Stimulated activated CD4-positive, alpha-beta T cell treated with anti-CD3 and anti-CD28 coated beads, Interleukin-15, amount 100 ng/mL, for 1 hour (primary cell): ENCODE measurements around the gene ARHGAP15.

Experiments
- DNase-seq, 2 donors: peaks; one replicate each; pipeline ENCODE4 v3.0.0-alpha.2; 2020; ENCODE audit warnings: low read depth in 1 of 2, low spot score in 1 of 2

ARHGAP15 gene

DNA sequence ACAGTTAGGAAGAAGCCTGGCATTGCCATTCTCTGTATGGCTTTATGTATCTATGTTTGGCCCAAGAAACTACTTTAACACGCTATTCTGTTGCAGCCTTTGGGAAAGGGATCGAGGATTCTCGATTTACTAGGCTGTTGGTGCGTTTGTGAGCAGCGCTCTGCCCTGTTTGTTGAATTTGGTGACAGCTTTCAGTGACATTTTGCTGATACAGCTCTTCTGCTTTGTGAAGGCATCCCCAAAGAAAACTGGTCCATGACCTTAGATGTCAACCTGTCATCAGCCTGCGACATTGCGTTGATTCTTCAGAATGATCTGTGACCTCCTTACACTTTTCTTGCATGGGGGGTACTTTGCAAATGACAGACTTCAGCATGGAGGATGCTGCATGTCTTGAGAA is 431.5 kb downstream of the ARHGAP15 start:
- no peak for DNase-seq

DNA sequence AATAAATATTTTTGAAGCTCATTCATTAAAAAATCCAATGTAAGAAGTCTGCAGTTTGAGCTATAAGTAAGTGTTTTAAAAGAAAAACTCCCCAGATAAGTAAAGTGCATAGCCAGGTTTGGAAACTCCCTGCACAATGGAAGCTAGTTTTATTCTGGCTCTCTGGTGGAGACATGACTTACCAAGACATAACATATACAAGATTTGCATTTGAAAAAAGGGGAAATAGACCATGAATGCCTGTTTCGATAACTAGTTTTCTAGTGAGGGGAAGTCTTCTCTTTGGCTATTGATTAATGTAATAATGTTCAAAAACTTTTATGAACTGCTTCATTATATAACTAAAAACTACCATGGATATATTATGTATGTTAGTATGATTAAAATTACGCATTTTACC is 435.2 kb downstream of the ARHGAP15 start:
- DNase-seq = no peak

DNA sequence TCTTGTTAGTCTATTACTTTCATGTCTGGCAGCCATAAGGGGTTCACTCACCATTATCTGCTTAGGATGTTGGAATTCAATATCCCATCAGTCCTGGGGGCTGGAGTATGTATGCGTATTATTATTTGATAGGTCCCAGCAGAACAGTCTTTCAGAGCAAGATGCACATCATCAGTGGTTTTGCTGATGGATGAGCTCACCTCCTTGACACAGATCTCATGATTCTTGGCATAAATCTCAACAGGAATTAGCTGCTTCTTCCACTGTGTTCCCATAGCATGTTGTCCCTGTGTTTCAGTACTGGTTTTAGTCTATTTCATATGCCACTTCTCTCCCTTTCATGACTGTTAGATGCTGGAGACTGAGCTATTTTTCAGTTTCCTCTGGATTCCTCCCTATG is 442.5 kb downstream of the ARHGAP15 start:
- DNase-seq = no peak

DNA sequence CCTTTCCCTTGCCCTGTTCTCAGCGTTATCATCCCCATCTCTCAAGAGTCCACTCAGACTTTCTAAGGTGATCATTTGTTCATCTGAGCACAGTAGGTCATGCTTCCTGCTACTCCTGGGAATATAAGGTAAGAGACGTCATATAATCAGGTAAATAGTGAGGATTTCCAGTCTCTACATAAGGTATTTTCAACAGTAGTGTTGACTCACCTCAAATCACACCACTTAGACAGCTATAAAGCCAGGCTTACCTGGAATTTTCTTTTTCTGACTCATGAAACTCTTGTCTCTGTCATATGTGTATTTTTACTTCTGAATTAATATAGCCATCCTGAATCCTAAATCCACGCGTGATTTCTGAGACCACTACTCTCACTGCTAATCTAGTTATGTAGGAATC is 443.2 kb downstream of the ARHGAP15 start:
- DNase-seq = no peak

DNA sequence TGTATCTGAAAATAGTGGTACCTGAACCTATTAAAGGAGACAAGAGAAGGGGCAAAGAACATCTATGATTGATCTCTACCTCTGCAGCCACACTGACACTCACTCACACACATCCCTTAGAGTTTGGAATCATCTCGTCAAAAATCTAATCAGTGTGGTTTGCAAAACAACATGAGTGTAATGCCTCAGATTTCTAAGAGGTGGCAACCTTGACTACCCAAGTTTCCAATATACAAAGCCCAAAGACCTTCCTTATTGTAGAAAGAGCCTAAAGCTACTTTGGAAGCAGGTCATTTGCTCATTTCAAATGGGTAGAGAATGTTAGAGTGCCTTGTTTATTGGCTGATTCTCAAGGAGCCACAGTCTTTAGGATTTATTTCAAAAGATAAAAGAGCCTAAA is 444.9 kb downstream of the ARHGAP15 start:
- DNase-seq = no peak

DNA sequence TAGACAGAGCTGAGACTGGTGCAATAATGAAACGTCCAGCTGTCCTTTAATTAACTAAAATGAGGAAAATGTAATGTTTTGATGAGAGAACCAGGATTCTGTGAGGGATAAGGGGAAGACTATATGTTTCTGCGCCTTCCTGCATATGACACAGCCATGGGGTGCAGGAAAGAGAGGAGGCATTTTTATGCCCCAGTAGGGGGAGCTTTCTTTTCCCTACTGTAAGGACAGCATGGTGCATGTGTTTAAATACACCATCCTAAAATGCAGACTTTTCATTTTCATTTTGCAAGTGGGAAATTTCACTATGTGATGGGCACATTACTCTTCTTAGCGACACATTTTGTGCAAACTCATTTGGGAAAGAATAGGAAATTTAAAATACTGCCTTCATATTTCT is 446.1 kb downstream of the ARHGAP15 start:
- DNase-seq = no peak

DNA sequence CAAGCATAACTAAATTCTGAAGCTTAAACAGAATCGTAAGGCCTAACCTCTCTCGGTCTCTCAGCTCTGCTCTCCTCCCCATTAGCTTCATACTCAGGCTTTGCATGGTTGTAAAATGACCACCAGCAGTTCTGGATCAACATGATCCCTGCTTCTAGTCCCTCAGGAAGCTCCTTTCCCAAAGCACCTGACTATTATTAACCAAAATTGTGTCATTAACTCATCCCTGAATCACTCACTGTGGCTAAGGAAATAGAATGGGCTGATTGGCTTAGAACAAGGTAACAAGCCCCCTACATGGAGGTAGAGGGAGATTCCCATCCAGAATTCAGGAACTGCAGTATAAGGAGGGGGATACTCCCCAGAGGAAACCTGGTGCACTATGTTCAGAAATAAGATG is 448.3 kb downstream of the ARHGAP15 start:
- DNase-seq = no peak

DNA sequence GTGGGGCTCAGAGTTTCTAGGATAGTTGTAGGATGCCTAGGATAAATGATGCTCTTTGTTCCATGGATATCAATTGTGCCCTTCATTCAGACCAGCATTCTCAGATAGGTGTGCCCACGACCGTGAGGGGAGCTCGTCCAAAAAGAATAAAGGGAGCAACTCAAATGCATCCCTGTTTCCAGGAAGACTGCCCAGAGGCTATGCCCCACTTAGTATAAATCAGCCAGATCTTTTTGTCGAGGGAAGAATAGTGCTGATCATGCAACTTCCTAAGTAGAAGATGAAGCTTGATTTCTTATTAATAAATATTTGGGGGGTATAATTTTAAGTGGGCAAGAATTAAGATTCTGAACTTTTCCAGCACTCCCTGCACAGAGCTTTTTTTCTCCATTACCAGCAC is 450.2 kb downstream of the ARHGAP15 start:
- no peak for DNase-seq

DNA sequence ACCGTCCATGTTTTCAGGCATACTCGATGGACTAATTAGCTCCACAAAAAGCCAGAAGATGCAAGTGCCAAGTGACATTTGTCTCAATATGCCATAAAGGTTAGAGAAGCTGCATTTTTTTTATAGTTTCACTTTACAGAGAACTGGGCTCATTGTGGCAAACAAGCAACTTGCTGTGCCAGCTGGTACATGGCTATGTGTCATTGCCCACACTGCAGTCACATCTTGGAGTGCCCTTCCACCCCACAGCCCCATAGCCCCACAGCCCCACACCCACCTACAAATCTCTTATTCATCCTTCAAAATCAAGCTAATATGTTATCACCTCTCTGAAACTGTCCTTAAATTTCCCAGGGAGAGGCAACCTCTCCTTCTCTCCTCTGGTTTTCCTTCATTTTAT is 451.9 kb downstream of the ARHGAP15 start:
- DNase-seq = no peak

DNA sequence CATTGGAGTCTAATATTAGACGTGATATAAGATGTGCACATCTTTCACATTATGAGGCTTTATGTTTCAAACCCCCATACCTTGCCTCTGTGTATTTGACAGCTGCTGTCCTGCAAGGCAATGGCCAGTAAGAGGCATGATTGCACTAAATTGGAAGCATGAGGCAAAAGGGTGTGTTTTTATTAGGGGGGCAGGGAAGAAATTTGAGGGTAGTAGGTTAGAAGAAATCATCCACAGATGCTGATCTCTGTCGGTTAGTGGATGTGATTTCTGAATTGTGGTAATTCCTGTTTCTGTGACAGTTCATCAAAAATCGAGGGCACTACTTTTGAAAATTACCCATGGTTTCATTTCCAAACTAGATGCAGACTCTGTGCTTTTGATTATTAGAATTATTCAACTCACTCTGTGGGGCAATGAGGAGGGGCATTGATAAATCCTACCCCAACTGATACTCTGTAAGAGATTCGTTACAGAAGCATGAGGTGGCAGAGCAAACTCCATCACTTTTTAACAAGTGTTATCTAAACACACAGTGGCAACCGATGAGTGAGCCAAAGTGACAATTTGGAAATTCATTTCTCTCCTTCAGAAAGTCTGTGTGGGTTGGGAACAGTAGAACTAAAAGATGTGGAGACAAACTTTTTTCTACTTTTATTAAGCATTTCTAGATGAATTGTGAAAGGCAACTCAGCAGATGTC is 453.0 kb downstream of the ARHGAP15 start:
- no peak for DNase-seq

DNA sequence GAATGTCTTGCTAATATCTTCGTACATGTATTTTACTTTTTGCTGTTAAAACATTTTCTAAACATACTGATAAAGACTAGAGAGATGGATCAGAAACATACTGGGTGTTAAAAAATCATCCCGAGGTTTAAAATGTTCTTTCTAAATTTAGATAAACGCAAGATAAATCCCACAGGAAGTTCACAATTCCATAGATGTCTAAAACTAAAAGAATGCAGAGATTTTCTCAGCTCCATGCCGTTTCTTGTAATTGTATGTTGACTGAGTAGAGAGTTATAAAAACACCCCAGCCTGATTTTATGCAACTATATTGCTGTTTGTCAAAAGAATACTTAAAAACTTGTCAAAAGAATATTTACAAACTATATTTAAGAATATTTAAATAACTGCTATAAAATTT is 455.7 kb downstream of the ARHGAP15 start:
- no peak for DNase-seq

DNA sequence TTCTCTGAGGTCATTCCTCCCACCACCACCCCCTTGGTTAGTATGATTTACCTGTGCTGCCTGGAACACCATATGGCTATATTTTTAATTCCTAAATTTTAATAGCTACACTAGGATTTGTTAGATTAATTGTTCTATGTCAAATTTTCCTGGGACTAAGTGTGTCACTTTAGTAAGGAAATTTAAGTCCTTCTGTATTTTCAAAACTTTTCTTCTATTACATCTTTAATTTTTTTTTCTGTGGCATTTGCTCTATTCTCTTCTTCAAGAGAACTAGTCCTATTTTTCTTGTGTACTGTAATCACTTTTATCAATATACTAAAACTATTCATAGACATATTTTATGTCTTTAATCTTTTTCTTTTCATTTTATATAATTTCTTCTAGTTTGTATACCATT is 456.9 kb downstream of the ARHGAP15 start:
- no peak for DNase-seq

DNA sequence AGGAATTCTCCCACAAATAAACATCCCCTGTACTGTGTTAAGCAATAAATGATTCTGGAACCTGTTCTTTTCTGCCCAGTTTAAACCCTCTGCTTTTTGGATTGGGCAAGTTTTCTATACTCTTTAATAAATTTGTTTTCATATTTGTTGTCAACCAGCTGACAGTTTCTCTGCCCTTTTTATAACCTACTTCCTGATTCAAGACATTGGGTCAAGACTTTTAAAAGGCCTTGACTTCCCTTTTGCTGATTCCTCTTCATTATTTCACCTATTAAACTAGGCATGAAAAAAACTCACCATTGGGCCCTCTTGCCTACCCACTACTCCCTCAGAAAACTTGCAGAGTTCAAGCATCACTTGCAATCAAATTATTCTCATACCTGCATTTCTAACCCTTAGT is 459.5 kb downstream of the ARHGAP15 start:
- no peak for DNase-seq

DNA sequence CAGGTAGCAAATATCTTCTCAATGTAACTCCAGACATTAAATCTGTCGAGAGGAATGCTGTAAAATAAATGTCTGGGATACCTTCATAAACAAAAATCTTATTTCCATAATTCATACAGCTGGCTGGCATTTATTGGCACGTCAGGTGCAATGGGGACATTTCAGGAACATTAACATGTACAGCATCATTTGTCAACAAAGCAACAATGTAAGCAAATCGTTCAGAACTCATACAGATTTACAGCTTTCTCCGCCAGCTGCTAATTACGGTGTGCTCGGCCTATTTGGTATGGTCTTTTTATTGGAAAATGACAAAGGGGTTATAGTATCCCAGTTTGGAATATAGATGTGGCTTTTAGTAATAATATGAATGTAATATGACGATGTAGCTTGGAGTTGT is 464.9 kb downstream of the ARHGAP15 start:
- DNase-seq = no peak

DNA sequence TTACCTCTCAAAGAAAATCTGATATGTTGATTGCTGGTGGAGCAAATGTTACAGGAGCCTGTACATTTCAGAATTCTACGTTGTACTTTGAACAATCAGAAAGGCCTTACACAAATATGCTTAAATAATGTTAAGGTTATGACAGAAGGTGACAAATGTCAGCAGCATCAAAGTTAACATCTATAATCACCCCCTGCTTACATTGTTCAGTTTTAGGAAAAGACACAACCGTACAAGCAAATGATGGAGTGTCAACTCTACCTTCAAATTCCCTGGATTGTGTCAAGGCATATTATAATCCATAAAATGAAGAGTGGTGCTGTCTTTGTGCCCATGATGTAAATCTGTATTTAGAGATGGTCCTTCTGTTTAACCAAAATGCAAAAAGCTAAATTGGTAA is 465.5 kb downstream of the ARHGAP15 start:
- no peak for DNase-seq

DNA sequence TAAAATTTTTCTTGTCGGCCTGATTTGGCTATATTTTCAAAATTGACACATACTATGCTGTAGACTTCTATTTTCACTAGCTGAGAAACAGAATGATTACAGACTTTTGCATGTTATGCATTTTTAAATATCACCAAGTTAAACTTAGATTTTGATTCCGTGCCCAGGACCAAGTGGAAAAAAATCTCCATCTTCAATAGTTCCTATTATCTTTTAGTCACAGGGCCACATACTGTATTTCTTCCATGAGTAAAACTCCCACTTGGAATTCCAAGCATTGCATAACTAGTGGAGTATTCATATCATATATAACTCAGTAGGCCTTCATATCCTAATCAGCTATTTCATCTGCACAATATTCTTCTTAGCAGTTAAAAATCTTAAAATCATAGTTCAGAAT is 470.9 kb downstream of the ARHGAP15 start:
- DNase-seq = no peak

DNA sequence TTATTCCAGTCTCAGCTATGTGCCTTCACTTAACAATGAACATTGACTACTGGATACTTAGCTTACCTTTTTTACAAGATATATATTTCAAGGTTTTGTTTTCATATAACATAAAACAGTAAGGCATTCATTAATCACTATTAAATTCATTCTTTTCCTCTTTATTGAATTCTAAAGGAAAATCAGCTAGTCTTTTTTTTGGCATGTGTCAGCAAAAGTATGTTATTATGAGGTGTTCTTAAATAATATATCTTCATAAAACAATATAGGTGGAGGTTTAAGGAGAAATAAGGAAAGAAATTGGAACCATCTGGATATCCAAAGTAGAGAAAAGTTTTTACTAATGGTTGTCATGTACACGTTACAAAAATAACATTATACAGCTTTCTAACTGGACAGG is 472.6 kb downstream of the ARHGAP15 start:
- no peak for DNase-seq

DNA sequence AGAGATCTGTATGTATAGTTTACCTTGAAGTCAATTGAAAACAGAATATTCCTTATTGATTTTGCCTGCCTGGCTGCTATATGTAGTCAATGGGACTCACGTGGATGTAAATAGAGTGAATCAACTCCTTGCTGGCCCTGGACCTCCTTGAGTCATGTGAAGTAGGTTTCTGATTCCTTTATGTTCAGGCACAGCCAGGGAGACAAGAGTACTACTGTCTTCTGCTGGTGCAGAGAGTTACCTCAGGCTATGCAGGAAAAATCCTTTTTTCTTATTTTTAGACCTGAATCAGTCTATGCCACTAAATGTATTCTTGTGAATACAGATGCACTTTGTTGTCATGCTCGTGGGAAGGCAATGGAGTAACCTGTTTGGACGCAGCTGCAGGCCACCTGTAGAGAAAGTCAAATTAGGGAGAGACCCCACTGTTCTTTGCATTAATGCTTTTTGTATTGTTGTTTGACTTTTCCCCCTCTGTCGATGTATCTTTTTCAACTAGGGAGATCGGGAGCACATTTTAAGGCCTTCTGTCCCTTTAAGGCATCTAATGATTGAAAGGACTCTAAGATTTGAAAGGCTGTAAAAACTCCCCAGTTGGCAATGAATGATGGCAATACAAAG is 473.9 kb downstream of the ARHGAP15 start:
- DNase-seq = no peak

DNA sequence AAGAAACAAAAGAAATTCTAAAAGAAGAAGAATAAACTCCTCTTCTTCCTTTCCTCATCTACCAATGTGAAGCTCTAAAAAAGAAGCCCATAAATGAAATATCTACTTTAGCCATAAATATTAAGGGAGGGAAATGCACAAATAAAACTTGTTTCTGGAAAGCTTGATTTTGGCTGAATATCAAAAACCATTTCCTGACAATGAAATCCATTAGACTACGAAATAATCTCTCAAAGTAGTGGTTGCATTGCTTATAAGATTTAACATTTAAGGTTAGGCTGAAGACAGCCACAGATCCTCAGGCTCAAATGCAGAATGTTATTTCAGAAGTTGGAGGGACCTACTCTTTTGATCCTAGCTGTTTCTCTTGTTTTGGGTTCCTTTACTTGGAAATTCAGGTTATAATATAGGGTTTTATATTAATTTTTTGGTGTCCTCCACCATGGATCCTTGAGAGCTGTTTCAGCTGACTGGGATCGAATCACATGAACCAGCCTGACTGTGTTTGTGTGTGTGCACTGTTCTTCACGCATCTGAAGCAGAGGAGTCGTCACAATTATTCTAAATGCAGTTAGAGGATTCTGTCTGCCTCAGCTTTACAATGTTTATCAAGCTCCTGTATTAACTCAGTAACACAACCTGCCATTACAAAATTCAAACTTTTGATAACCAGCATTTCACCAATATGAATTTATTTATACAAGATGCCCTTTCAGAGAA is 474.8 kb downstream of the ARHGAP15 start:
- DNase-seq = no peak

DNA sequence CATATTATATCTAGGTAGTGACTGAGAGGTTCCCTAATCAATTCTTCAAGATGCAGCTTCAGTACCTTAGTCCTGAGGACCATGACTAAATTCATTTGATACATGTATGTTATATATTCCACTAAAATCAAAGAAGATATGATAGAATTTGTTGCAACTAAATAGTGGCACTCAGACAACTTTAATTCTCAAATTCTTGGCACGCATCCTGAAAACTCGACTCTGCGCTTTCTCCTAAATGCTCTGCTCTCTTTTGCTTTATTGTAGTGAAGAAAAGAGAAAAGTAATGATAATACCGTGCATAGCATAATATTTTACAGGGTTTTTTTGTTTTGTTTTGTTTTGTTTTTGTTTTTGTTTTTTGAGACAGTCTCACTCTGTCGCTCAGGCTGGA is 475.3 kb downstream of the ARHGAP15 start:
- no peak for DNase-seq

DNA sequence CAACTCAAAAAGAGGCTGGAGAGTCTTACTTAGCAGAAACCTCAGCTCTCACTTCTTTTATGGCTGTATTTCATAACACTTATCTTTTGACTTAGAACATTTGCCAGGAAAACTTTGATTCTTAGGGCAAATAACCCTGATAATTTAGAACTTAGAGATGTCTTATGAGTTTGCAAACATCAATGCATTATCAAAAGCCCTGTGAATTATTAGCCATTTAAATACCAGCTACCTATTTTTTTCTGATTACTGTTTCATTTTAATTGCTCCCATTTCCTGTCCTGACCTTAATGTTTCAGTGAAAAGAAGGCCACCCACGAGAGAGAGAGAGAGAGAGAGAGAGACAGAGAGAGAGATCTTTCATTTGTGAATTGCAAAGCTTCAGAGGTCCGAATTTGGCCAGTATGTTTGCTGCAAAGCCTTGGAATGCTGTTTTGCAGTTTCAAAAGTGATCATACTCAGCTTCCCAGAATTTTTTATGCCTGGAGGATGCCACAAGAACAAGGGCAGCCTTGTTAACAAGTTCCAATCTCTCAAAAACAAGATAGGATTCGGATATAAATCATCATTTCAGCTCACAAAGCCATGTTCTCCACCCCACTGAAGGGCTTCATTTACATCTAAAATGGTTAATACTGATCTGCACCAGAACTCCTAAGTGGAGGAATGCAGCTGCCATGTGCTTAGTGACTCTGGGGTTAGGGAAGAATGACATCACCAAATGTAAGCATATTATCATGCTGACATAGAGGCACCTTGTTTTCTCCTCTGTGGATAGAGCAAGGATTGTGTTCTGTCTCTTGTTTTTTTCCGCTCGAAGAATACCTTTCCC is 478.2 kb downstream of the ARHGAP15 start:
- DNase-seq = no peak

DNA sequence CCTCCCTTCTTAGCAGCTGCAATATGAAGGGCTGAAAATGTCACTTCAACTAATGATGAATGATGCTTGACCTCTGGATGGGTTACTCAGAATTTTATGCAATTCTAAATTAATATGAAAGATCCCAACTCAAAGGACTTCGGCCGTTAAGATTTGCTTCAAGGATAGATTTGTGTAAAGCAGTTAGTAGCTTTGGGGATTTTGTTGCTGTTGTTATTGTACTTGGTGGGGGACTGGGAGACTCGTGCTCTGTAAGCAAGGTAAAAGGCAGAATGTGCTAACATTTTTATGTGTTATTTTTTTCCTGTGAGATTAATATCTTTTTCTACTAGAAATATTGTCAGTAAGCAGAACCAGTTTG is 478.8 kb downstream of the ARHGAP15 start:
- no peak for DNase-seq
